Transverse colon (tissue), 4 donors: ENCODE data around the gene TBC1D19.

Experiments
- CTCF ChIP-seq, 5 experiments: fragments of 200-600 bp in 3 of 5; fragments of 450-650 bp in 2 of 5; sonication (generic) in 3 of 5; IDR thresholded peaks; 1 replicate in 2 of 5; 2 replicates in 3 of 5; pipeline ENCODE4 v1.5.1; 2016 to 2017; ENCODE audit warnings: antibody characterized with exemption in 5 of 5, inconsistent platforms in 3 of 5, mild to moderate bottlenecking in 2 of 5, moderate library complexity in 1 of 5
- EP300 ChIP-seq: sonication (generic); formaldehyde crosslinking; IDR thresholded peaks from one replicate; pipeline ENCODE4 v1.6.1; 2017; ENCODE audit warnings: antibody characterized with exemption, low read depth
- POLR2A ChIP-seq: fragments of 450-650 bp; IDR thresholded peaks from one replicate; pipeline ENCODE4 v1.6.1; 2016; ENCODE audit warnings: antibody characterized with exemption, mild to moderate bottlenecking, moderate library complexity
- POLR2AphosphoS5 ChIP-seq, 3 donors: sonication (generic); formaldehyde crosslinking; IDR thresholded peaks; one replicate each; pipeline ENCODE4 v1.6.1; 2016; ENCODE audit warnings: antibody characterized with exemption in 3 of 3

DNA sequence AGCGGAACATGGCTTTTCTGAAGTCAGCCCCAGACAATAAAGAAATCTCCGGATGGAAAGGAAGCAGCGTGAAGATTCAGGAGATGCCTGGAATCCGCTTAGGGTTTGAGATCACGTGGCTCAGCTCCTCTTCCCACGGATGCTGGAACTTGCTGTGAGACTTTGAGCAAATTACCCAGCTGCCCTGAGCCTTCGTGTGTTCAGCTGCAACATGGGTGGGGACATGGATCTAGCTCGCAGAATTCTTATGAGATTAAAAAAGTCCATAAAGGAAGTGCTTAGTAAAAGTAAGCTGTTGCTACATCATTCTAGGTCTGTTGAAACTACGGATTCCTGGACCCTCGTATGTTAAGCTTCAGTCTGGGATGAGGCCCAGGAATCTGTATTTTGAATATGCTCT lies 221.0 kb downstream of the TBC1D19 start:
- TF ChIP-seq CTCF (IDR thresholded peaks at IDR 0.05) (no peak), POLR2AphosphoS5 (IDR thresholded peaks at IDR 0.05) (no peak), EP300 (no peak), POLR2A (no peak)
